PC-3 (cell line): ENCODE measurements around the gene ATP6AP1.

Experiments
- CTCF ChIP-seq: fragments of 300-600 bp; sonication (generic); conservative IDR thresholded peaks from 2 replicates; pipeline ENCODE4 v1.5.1; 2017; ENCODE audit warnings: antibody characterized with exemption, low read depth, mild to moderate bottlenecking, low read length
- EZH2phosphoT487 ChIP-seq: fragments of 300-600 bp; sonication (generic); IDR thresholded peaks from 2 replicates; pipeline ENCODE4 v1.6.1; 2018; ENCODE audit warnings: mild to moderate bottlenecking, antibody characterized with exemption, low read length, borderline replicate concordance

- no peak for TF ChIP-seq CTCF
- no peak for TF ChIP-seq EZH2phosphoT487
Measured at GRCh38 chrX:154450312-154450711, 21.8 kb downstream of the ATP6AP1 start.
